ENCODE results near the gene ST8SIA6. TPM values are rescaled to one million over a fixed set of nuclear protein-coding genes. Genes with fewer than 3 reads are reported as not detected.

The ST8SIA6 gene
- total RNA-seq, 1 donor from 2014 or later = 0.79 TPM

DNA sequence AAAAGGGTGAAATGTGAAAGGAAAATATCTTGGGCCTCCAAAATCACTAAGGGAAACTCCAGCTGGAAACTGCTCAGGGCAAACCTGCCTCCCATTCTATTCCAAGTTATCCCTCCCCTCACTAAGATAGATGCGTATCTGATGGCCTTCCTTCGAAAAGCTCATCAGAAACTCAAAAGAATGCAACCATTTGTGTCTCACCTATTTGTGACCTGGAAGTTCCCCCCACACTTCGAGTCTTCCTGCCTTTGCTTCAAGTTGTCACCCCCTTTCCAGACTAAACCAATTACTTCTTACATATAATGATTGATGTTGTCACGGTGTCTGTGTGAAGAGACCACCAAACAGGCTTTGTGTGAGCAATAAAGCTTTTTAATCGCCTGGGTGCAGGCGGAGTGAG is 69.3 kb downstream of the ST8SIA6 start:
- DNase-seq = no peak

DNA sequence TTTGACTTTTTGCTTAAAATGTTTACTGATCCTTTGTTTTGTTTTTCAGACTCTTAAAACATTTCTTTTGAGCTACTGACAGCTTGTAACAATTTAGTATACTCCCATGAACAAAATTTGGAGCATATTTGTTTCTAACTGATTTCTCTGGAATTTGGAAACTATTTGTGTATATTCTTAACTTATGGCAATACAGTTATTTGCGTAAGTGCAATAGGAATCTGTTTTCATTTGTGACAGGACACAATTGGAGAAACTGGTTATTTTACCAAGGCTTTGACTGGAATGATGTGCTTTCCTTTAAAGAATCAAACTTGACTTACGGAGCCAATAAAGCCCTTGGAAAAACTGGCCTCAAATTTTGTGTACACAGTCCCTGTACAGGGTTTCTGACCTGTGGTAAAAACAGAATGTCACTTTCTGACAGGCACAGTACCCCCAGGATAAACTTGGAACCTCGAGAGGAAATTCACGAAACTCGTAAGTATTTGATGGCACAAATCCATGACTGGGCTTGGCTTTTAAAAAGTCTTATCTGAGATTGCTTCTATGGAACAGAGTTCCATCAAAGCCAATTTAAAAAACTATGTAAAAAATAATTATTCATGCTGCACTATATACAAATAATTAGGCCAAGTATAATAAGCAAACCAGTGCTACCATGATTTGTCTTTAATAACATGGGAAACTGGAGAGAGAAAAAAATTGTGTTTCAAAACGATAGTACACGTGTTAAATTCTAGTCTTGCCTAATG is 70.4 kb downstream of the ST8SIA6 start:
- no peak for DNase-seq

DNA sequence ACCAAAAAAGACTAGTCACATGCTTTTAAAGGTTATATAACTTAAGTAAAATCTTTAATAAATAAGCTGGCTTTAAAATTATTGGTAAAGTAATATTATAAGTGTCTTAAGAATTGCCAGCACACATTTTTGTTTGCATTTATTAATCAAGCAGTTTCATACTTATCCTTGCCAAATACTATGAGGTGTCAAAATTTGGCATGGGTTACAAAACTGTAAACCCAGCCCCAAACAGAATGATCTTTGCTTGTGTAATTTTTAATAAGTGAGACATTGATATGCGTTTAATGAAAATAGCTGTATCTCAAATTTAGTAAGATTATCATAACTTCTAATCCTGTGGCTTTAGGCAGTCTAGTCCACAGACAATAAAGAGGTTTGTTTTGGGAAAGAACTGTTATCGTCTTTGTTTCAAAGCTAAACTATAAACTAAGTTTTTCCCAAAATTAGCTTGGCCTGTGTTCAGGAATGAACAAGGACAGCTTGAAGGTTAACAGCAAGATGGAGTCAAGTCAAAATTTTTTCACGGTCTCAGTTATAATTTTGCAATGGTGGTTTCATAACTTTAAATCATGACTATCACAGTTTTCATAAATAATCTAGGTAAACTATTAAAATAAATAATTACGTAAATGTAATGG is 72.8 kb downstream of the ST8SIA6 start:
- DNase-seq = no peak

DNA sequence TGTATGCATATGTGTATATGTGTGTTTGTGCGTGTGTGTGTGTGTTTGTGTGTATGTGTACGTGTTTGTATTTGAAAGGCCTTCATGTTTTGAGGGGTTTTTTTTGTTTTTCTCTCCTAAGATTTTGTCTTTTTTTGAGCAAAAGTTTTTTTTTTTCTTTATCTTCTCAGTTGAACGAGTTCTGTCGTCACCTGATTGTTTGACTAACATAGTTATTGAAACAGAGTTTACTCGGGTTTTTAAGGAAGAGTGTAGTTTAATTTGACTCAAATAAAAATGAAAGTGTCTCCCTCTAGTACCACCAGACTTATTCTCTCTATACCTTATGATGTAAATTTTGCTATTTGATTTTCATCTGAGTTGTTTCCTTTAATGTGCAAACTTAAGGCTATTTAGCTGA is 73.5 kb downstream of the ST8SIA6 start:
- no peak for DNase-seq

DNA sequence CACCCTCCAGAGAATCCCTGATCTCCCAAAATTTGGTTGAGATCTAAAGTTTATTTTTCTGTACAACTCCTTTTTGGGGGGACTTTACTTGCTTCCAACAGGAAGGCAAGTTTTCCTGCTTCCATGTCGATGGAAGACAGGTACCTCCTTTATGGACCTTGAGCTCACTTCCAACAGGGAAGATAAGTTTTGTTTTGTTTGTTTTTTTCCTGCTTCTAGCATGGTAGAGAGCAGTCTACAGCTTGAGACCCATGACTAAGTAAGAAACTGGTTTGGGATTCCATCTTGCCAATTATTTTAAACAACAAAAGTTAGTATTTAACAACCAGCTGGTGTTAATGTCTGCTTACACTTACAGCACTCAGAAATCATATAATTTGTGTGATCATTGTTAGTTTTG is 74.4 kb downstream of the ST8SIA6 start:
- DNase-seq = no peak

DNA sequence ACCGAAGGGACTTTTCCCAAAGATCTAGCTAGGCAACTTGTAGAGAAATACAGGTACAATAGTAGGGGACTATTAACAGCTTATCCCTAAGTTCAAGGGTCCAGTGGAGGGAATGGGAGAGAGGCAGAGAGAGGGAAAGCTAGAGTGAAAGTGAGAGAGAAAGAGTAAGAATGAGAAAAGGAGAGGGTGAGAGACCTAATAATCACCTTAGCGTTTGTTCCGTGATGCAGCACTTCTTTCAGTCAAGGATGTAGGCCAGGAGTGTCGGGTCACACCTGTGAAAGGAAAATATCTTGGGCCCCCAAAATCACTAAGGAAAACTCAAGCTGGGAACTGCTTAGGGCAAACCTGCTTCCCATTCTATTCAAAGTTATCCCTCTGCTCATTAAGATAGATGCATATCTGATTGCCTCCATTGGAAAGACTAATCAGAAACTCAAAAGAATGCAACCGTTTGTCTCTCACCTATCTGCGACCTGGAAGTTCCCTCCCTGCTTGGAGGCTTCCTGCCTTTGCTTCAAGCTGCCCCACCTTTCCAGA is 75.2 kb downstream of the ST8SIA6 start:
- DNase-seq = no peak

DNA sequence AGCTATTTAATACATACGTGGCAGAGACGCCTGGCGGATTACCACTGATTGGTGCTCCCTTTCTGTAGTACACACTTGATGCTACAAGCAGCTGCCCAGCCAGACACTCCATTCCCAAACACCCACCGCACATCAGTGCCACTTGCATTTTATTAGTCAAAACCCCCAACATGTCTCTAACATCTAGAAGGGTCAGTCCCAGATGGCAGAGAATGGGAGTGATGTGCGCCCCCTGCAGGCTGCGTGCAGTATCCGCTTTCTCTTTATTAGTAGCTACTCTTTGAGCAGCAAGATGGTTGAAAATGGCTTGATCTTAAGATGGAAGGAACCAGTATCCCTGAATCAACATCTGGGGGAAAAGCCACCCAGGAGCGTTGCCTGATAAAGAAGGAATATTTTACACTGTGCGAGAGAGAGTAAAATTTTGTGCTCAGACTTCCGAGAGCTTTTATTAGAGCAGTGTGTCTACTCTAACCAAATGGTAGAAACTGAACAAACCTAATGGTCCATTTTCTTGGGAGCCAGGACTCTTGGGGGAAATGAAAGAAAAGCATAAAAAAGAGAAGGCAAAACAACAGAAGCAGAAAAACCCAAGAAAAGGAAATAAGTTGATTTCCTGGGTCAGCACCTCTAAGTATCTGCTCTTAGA is 78.3 kb downstream of the ST8SIA6 start:
- DNase-seq = no peak

DNA sequence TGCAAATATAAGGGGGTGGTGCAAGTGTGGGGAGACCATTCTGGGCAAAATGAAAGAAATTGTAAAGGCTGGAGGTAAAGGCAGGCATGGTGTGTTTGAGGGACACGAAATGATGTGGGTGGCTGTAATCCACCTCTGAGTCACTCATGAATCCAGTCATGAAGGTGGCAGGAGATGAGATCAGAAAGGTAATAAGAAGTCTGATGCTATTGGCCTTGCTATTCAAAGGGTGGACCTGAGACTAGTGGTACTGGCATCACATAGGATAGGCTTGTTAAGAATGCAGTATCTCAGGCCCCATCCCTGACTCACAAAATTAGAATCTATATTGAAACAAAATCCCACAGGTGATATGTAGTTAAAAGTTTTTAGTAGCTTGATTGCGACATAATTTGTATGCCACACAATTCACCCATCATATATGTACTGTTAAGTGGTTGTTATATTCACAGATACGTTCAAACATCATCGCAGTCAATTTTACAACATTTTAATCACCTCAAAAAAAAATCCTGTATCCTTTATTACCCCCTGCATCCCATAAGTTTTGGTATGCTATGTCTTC is 85.6 kb downstream of the ST8SIA6 start:
- no peak for DNase-seq

DNA sequence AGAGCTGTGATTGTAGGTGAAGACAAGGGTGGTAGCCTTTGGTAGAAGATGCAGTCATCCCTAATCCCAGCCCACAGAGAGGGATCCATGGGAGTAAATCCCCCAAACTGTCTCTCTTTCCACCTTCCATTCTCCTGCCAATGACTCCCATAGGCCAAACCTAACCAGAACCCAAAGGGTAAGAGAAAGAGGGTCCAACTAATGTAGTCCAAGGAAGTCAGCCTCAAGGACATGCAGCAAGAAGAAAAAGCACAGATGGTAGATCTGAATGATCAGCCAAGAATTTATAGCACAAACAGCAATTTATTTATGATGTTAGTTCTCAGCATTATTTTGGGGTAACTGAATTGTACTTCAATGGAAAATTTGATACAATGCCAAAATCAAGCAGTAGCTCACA is 87.7 kb downstream of the ST8SIA6 start:
- DNase-seq = no peak

DNA sequence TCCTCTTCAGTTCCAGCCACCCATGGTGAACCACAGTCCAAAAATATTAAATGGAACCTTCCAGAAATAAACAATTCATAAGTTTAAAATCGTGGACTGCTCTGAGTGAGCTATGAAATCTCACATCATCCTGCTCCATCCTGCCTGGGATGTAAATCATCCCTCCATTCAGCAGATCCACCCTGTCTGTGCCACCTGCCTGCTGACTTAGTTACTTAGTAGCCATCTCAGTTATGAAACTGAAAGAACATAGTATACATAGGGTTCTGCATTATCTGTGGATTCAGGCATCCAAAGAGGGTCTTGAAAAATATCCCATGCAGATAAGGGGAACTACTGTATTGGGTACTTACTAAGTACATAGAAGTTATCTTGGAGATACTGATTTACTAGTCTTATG is 89.0 kb downstream of the ST8SIA6 start:
- DNase-seq = no peak

DNA sequence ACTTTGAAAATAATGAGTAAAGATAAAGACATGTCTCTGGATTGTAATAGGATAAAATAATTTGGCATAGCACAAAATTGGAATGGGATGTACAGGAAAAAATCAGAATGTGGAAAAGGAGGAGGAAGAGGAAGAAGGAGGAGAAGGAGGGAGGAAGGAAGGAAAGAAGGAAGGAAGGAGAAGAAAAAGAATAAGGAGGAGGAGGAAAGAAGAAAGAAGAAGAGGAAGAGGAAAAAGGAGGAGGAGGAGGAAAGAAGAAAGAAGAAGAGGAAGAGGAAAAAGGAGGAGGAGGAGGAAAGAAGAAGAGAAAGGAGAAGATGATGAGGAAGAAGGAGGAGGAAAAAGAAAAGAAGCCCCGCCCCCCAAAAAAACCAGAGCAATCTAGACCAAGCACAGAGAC is 95.9 kb downstream of the ST8SIA6 start:
- DNase-seq = no peak

DNA sequence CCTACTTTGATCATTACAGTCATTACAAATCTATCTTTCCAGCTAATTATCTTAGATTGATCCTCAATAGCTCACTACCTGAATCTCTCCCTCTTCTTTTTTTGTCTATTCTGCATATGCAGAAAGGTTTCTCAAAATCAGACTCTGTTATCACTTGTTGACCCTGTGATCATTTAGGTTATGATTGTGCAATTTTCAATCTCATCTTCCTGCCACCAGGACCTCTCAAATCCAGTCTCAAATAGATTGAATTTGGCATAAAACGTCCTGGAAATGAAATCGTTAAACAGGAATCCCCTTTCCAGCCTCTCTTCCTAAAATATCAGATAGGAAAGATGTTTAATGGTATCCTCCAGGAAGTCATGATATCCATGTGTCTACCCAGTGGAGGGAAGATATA is 96.6 kb downstream of the ST8SIA6 start:
- no peak for DNase-seq

DNA sequence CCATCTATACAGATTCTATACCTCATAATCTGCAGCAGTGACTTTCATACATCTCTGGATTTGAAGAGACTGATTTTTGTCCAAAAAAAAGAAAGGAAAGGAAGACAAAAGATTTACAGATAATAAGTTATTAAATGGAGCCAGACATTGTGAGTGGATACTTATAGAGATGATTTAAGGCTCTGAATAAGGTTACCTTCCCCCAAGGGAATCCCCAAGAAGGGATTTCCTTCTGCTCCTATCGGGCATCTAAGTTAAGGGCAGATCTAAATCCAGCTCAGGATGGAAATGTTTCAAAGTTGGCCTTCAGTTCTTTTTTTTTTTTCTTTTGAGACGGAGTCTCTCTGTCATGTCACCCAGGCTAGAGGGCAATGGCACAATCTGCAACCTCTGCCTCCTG is 97.6 kb downstream of the ST8SIA6 start:
- DNase-seq = no peak

DNA sequence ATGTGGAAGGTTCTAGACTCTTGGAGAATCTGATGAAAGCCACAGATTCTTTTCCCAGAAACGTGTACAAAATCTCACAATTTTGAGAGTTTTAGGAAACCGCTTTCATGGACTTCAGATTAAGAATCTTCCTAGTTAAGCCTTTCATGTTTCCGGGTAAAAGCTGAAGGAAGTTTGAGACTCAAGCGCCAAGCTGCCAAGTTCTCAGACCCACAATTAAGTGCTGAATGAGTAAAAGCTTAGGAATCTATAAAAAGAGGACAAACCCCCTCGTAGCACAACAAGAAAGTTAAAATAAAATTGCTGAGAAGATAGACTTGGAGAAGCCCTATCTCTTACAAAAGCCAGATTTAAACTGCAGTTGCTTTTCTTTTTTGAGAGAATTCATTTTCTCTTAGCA is 99.6 kb downstream of the ST8SIA6 start:
- no peak for DNase-seq

DNA sequence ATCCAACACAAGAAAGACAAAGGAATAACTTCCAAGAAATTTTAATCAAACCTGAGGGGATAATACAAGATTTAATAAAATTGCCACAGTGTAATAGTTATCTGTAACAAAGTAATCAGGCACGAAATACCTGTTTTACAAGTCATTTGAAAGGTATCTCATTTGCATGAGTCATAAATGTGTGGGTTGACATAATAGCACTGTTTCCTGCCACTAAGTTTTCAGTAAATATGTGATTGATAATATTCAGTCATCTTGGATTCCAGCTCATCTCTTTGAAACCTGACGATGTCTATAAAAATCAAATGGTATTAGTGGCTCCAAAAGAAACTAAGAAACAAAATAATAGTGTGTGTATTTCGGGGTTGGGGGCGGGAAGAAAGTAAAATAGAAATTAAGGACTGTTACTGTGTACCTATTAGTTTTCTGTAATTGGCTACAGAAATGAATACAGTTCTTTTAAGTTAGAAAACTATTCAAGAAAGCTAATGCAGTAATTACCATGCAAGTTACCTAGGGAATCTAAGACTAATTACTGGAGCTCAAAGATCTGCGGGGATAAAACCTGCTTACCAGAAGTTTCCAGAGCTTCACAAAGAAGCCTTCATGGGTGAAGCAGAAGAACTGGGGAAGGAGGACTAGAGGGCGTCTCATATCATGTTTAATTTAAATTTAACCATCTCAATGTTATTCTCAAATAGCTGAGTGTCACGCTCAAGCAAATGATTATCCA is 100.7 kb downstream of the ST8SIA6 start:
- no peak for DNase-seq

DNA sequence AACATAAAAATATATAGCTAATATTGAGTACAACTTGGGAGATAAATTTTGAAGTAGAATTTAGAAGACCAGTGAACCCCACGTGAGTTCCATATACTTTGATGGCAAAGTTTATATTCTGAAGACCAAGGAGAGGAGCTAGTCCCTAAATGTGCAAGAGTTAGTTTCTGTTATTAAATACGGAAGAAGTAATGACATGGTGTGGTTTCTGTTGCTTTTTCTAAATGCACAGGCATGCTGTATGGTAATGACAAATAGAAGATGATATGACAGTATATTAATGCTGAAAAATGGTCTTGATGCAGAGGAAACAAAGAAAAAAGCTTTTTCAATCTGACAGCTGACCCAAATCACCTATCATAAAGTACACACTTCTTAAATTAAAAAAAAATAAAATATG is 101.8 kb downstream of the ST8SIA6 start:
- no peak for DNase-seq

DNA sequence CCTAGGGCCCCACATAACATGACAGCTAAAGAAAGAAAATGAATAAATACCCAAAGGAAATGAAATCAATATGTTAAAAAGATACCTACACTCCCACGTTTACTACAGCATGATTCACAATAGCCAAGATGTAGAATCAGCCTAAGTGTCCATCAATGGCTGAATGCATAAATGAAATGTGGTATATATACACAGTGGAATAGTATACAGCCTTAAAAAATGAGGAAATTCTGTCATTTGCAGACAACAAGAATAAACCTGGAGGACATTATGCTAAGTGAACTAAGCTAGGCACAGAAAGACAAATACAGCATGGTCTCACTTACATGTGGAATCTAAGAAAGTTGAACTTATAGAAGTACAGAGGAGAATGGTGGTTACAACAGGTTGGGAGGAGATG is 102.9 kb downstream of the ST8SIA6 start:
- no peak for DNase-seq

DNA sequence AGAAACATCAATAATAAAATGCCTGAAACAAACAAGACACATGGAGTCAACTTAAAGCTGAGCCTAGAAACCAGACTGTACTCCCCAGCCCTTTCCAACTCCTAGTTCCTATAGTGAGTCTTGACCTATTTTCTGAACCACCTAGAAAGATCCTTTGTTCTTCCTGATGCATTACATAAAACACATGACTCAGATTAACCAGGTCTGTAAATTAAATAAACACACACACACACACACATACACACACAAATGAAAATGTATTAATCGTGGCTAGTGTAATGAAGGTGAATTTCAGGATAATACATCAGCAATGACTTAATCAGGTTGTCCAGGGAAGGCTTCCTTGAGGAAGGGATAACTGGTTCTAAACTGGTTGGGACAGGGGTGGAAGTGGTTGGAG is 104.7 kb downstream of the ST8SIA6 start:
- no peak for DNase-seq

DNA sequence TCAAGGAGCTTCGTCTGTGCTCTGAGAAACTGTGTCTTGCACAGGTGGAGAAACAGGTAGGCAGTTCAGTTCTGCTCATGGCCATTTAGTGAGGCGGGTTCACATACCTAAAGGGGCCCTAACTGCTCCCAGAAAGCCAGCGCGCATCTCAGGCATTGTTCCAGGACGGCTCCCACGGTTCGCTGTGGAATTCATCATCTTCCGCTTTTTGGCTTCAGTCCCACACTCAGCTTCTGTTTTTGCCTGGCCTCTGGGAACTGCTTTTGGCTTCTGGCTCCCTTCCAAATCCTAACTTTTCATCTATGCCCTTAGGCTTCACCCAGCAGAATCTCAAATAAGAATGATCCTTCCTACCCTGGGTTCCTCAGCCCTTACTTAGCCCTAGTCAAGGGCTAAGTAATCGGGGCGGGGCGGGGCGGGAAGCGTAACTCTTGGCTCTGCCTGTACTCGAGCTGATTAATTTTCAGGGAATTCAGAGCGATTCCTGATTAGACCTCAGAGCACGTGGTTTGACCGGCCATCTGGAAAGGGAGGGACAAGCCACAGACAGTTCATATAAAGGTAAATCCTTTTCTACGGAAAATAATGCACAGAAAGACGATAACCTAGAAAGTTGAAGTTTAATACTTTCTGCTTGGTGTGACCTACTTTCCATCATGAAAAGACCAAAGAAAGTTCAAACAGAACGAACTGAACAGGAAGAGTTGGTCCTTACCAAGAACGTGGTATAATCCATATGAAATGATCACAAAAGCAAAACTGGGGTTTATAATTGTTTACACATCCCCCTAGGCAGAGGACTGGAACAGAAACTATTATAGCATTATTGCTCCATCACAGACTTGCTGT is 105.7 kb downstream of the ST8SIA6 start:
- DNase-seq = peak; percentile 16

DNA sequence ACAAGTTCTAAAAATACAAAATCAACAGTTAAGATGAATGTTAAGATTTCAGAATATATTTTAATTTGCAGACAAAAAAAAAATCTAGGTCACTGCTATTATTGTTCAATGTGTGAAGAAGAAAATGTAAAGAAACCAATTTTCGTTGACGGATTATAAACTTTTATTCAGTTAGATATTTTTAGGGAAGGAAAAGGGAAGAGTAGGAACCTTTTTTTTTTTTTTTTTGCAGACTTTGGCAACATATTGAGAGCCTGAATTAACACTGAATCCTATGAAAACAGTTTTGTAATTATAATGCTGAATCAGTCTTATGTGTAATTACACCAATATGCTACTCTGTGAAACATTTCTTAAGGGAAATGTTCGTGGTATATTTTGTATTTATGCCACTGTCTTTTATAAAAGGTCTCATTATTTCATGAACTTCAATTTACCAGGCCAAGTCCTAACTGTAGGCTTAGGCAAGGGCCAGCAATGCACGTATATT is 106.3 kb downstream of the ST8SIA6 start:
- DNase-seq = peak; percentile 6

DNA sequence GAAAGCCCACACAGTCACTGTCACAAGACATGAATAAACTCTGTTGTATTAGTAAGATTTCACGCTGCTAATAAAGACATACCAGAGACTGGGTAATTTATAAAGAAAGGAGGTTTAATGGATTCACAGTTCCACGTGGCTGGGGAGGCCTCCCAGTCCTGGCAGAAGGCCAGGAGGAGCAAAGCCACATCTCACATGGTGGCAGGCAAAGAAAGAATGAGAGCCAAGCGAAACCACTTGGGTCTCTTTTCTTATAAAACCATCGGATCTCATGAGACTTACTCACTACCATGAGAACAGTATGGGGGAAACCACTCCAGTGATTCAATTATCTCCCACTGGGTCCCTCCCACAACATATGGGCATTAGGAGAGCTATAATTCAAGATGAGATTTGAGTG is 110.2 kb downstream of the ST8SIA6 start:
- DNase-seq = no peak

Data from skin of body (tissue), 2 donors.